Hypothalamus (tissue), 51 donors: ENCODE data around the gene PARK7.
A peak's percentile ranks its signal among the peaks of the same experiment; 100 is the strongest.

ENCODE experiments used
- DNase-seq, 51 donors: peaks; one replicate each; lab custom pipeline; 2025; lab: John Stamatoyannopoulos, UW

PARK7 gene

DNA sequence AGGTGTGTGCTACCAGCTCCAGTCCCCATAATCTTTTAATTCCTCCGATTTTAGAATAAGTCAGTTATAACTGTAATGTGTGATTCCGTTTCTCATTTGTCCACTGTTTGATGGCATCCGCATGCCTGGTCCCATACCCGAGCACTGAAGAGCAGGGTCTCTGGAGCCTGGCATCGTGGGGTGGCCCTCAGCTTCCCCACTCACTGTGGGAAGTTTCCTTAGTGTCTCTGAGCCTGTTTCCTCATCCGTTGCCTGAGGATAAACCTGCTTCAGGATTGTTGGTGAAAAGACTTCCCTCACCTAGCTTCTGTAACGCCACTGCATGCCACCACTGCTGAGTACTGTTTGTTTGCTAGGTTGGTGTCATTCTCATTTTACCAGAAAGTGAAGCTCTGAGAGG is 19.5 kb downstream of the PARK7 start:
- no peak for DNase-seq

DNA sequence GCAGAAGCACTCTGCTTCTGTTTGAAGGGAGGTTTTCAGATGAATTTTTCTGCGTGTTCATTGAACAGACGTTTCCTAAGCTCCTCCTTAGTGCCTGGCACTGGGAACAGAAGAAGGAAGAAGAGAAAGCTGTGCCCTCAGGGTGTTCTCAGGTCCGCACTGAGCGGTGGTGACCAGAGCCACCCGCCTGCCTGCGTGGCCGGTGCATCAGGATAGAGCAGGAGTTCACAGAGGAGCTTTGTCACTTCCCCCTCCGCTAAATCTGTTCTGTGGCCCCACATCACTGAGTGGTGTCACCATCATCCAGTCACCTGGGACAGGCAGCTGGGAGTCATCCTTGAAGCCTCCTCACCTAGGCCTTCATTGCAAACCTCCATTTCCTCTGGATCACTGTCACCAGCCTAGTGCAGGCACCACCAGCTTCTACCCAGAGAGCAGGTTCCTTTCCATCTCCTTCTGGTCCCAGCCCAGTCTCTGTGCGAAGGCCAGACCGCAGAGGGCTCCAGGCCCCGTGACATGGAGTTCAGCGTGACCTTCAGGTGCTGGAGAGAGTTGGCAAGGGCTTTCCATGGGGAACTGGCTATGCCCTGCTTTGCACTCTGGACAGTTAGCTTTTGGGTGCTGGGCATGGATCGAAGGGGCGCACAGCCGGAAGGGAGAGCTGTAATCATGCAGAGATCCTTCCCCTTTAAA is 21.7 kb downstream of the PARK7 start:
- DNase-seq = no peak

DNA sequence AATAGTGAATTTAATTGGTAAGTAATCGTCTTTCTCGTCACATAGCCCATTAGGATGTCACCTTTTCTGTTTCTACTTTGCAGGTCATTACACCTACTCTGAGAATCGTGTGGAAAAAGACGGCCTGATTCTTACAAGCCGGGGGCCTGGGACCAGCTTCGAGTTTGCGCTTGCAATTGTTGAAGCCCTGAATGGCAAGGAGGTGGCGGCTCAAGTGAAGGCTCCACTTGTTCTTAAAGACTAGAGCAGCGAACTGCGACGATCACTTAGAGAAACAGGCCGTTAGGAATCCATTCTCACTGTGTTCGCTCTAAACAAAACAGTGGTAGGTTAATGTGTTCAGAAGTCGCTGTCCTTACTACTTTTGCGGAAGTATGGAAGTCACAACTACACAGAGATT is 23.3 kb downstream of the PARK7 start:
- no peak for DNase-seq

DNA sequence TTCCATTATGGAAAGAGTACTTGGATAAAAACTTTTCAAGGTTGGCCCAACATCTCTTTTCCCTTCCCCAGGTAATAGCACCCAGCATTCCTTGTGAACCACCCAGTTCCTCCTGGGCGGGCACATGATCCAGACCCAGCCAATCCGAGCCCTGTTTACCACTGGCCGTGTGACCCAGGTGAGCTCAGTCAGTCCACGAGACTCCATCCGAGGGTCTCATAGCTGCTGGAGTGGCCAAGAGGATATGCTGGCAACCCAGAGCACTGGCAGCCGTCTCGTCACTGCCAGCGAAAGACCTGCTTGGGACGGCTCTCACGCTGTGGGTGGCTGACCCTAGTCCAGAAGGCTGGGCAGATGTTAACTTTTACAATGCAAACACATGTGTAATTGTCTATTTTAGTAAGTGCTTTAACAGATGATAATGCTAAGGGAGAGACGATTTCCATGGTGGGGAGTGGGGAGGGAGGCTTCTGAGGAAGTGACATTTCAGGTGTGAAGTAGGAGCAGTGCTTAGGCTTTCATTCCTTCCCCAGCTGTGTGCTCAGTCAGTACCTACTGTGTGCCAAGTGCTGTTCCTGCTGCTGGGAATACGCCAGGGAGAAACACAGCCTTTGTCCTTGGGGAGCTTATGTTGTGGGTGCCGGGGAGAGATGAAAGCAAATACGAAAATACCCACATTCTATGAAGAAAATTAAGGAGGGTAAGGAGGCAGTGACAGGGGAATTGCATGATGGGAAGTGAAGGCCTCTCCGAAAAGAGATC is 24.5 kb downstream of the PARK7 start:
- no peak for DNase-seq

DNA sequence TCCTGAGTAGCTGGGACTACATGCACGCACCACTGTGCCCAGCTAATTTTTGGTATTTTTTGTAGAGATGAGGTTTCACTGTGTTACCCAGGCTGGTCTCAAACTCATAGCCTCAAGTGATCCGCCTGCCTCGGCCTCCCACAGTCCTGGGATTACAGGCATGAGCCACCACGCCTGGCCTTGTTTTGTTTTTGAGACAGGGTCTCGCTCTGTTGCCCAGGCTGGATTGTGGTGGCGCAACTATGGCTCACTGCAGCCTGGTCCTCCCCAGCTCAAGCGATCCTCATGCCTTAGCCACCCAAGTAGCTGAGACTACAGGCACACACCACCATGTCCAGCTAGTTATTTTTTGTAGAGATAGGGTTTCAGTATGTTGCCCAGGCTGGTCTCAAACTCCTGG is 26.0 kb downstream of the PARK7 start:
- no peak for DNase-seq

DNA sequence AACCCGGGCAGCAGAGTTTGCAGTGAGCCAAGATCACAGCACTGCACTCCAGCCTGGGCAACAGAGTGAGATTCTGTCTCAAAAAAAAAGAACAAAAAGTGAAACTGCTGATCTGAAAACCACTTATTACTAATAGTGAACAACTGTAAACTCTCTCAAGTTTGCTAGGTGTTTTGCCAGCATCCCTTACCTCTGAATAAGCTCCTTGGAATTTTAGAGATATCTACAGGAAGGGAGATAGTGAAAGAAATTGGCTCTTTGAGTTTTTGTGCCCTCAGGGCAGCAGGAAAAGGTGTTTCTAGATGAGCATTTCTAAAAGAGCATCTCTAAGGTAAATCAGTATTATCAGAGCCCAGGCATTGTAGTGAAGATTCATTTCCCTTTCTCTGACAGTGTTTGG is 27.1 kb downstream of the PARK7 start:
- DNase-seq = no peak

DNA sequence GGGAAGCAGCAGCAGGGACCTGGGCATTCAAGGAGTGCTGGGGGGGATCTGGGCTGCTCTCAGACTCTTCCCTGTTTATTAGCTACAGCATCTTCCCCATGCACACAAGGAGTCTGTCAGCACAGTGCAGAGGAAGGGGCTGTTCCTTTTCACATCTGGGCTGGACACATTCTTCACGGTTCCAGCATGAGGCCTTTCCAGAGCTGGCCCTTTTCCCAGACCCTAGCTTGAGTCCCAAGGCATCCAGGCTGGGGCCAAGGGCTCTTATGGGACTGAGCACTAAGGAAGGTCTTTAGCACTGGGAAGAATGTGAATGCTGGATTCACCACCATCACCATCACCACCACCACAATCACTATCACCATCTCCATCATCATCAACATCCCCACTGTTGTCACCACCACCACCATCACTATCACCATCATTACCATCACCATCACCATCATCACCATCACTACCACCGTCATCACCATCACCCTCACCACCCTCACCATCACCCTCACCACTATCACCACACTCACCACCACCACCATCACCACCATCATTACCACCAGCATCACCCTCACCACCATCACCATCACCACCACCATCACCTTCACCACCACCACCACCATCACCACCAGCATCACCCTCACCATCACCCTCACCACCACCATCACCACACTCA is 28.4 kb downstream of the PARK7 start:
- no peak for DNase-seq

DNA sequence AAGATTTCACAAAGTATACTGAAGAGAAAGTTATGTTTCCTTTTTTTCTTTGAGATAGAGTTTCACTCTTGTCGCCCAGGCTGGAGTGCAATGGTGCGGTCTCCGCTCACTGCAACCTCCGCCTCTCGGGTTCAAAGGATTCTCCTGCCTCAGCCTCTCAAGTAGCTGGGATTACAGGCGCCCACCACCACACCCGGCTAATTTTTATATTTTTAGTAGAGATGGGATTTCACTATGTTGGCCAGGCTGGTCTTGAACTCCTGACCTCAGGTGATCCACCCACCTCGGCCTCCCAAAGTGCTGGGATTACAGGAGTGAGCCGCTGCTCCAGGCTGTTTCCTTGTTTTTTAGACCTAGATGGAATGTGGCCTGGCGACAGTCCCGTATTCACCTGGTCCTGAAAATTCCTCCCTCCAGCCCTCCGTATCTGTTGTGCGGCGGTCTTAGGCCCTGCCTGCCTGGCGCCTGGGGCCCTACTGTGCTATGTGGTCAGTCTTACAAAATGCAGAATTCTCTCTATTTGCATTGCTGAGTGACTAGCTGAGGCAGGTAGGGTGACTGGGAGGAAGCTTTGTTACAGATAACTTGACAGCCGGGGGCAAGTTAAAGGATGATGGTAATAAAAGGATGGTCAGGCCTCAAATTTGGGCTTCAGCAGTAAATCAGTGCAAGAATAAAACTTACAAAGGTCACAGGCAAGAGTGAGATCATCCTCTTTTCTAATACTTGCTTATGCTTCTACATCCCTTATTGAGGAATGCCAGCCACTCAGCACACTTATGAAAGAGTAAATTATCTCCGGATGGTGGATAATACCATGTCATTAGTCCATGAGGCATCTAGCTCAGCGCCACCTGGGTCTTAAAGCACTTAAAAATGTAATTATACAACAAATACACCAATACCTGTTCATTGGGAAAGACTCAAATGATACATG is 30.3 kb downstream of the PARK7 start:
- DNase-seq = no peak

DNA sequence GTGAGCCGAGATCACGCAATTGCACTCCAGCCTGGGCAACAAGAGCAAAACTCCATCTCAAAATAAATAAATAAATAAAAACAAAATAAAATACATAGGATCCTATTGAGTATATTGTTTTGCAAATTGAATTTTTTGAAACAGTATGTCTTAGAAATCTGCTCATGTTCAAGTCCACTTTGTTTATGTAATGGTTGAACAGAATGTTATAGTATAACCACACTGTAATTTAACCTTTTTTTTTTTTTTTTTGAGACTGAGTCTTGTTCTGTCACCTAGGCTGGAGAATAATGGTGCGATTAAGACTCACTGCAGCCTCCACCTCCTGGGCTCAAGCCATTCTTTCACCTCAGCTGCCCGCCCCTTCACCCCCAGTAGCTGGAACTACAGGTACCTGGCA is 31.4 kb downstream of the PARK7 start:
- DNase-seq = no peak

DNA sequence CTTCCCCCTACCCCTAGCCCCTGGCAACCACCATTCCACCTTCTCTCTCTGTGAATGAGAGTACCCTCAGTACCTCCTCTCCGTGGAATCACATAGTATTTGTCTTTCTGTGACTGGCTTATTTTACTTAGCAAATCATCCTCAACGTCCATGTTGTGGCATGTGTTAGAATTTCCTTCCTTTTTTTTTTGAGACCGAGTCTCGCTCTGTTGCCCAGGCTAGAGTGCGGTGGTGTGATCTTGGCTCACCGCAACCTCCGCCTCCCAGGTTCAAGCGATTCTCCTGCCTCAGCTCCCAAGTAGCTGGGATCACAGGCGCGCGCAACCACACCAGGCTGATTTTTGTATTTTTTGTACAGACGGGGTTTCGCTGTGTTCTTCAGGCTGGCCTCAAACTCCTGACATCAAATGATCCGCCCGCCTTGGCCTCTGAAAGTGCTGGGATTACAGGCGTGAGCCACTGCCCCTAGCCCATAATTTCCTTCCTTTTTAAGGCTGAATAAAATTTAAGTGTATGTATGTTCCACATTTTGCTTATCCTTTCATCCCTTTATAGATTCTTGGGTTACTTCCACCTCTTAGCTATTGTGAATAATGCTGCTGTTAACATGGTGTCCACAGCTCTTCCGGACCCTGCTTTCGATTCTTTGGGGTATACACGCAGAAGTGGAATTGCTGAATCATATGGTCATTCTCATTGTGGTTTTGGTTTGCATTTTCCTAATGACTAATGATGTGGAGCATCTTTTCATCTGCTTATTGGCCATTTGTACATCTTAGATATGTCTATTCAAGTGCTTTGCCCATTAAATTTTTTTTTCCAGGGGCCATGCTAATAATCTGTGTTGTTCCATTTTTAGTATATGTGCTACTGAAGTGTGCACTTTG is 32.3 kb downstream of the PARK7 start:
- no peak for DNase-seq

DNA sequence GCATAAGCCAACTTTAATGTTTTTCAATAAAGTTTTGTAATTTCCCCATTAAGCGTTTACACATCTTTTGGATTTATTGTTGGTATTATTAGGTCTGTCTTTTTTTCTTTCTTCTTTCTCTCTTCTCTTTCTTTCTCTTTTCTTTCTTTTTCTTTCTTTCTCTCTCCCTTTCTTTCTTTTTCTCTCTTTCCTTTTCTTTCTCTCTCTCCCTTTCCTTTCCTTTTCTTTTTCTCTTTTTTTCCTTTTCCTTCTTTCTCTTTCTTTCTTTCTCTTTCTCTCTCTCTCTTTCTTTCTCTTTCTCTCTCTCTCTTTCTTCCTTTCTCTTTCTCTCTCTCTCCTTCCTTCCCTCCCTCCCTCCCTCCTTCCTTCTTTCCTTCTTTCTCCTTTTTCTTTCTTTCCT is 33.3 kb downstream of the PARK7 start:
- DNase-seq = no peak

DNA sequence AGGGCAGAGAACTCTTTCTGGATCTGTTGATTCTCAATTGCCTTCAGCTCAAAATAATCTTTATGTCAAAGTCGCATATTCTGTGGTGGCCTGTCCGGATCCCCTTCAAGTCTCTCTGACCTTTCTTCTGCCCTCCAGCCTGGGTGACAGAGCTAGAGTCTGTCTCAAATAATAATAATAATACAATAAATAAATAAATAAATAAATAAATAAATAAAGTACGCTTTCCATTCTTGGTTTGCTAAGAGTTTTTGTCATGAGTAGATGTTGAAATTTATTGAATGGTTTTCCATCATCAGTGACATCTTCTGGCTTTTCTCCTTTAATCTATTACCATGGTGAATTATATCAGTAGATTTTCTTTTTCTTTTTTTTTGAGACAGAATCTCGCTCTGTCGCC is 33.9 kb downstream of the PARK7 start:
- no peak for DNase-seq

DNA sequence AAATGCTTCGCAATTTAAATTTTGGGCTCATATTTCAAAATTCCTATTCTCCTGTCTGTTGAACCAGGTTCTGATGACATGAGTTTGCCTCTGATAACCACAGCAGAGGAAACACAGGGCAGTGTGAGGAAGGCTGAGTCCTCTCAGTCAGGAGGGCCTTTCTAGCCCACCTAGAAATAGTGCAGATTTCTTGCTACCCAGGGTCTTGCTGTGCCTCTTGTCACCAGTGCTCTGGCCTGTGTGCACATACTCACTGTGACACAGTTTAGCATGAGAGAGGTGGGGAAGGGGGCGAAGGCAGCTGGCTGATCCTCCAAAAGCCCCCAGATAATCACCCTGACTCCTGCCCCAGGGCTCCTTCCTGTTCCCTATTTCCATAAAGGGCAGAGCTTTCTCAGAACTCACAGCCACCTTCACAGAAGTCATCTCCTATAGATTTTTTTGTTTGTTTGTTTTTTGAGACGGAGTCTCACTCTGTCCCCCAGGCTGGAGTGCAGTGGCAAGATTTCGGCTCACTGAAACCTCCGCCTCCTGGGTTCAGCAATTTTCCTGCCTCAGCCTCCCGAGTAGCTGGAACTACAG is 40.9 kb downstream of the PARK7 start:
- DNase-seq = no peak

DNA sequence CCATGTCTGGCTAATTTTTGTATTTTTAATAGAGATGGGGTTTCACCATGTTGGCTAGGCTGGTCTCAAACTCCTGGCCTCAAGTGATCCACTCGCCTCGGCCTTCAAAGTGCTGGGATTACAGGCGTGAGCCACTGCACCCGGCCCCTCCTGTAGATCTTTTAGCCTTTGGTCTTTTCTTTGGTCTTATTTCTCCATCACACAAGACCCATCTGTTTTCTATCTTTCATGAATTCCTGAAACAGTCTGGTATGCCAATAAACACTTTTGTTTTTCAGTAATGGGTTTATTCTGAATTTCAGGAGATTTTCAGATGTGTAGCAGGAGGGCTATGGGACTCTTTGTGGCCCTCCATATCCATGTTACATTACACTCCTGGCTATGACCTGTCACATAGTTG is 41.4 kb downstream of the PARK7 start:
- no peak for DNase-seq

DNA sequence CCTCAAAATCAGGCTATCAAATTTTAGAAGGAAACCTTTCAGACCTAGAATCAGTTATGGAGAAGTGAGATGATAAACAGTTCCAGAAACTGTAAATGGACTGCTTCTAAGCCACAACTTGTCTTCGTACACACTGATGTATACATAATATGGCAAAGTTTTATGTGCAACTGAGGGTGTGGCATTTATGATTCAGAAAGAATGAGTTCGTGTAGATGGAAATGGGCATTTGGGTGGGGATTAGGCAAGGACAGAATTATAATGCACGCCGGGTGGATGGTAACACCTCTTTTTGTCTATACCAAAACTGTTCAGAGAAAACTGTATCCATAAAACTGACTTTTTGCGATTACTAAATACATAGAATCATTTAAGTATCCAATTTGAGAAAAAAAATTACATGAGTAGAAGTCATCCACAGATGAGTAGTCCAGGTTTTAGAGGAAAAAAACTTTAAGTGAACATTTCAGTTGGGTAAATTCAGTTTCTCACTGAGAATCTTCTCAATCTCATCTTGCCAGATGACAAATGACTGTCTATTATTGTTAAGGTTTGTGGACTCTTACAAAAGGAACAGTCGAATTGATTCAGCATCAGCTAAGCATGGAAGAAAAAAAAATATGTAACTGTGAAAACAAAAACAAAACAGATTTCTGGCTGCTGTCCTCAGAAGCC is 42.1 kb downstream of the PARK7 start:
- no peak for DNase-seq

DNA sequence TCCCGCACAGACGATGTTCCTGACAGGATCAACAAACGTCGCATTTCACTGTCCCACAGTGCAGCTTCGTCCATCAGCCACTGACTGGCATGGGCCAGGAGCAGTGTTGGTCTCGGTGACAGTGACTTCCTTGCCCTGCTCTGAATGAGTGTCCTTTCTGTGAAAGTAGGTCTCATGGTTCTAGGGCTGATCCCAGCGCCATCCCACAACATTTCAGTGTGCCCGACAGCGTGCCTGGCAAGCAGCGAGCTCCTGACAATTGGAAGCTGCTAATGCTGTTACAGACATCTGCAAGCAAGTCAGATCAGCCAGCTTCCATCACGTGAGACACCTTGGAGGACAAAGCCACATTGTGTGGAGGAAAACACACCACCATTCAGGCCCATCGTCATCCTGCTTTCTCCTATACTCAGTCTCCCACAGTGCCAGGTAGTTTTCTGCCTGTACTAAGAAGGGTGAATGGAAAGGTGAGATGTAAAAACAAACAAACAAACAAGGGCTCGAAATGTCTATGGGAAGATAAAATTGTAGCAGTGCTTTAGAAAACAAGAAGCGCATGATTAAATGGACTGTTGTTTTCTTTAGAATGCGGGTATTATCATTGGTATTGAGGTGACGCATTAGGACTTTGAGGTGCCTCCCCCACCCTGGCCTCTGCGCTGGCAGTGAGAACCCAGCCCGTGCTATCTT is 42.7 kb downstream of the PARK7 start:
- DNase-seq = peak in 35 of 51 donors; percentile 10 to 79 (median 42)

DNA sequence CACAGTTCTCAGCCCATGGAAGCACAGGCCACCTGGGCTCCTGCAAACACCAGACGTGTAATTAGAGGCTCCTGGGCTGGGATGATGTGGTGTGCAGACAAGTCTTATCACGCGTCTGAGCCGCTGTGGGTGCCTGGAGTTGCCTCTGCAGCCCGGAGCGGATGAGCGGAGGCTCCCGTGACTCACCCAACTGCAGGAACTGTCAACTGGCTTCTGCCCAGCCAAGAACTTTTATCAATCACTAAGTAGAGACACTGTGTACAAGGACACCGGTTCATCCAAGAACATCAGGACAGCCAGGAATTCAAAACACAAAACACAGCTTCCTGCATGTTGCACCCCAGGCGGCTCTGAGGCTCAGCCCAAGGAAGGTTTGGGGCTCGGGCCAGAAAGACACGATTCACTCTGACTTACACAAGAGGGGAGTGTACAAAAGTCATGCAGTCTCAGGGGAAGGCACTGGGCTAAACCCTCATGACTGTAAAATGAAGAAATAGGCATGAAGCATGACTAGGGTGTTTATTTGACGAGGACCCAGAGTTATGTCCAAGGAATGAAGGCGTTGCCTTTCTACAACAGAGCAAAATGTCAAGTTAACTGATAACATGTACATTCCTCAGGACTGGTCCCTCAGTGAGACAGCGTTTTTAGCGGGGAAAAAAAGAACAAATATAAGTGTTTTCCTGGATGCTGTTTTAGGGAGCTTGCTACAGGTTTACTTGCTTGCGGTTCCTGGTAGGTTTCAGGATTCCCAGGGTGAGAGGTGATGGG is 43.5 kb downstream of the PARK7 start:
- DNase-seq = peak in 11 of 51 donors; percentile 6 to 51 (median 23)
